SU-DHL-6 (cell line): ENCODE results near the gene CORO1C.

Experiments
- H2AFZ ChIP-seq: fragments of 200-600 bp; sonication (generic); 2 replicates; pipeline ENCODE4 v1.6.1; 2014; ENCODE audit warnings: low read depth, mild to moderate bottlenecking, moderate library complexity, mixed read lengths, antibody characterized with exemption, low read length; ENCODE audit not compliant: severe bottlenecking
- H3F3A ChIP-seq: fragments of 200-600 bp; shearing (Covaris generic); 2 replicates; pipeline ENCODE4 v1.6.0; 2016; ENCODE audit warnings: antibody characterized with exemption, mild to moderate bottlenecking; ENCODE audit not compliant: insufficient read depth
- H3K27ac ChIP-seq: fragments of 200-600 bp; sonication (generic); 2 replicates; pipeline ENCODE4 v1.5.1; 2016; ENCODE audit warnings: low read depth, mild to moderate bottlenecking, low read length, moderate library complexity, mixed read lengths
- H3K27me3 ChIP-seq: fragments of 200-600 bp; sonication (generic), shearing (Covaris generic); 2 replicates; pipeline ENCODE4 v1.6.0; 2014; ENCODE audit warnings: mild to moderate bottlenecking, low read length
- H3K36me3 ChIP-seq: fragments of 200-600 bp; sonication (generic); 2 replicates; pipeline ENCODE4 v1.6.1; 2014; ENCODE audit warnings: mild to moderate bottlenecking, low read length, mixed read lengths
- H3K4me2 ChIP-seq: fragments of 300-600, 200-600 bp; shearing (Covaris generic), sonication (generic); 2 replicates; pipeline ENCODE4 v1.6.0; 2014; ENCODE audit warnings: low read length, low read depth, mild to moderate bottlenecking; ENCODE audit not compliant: poor library complexity, severe bottlenecking
- H3K4me3 ChIP-seq: fragments of 200-600 bp; sonication (generic); 2 replicates; pipeline ENCODE4 v1.5.1; 2014; ENCODE audit warnings: antibody characterized with exemption, low read length, mild to moderate bottlenecking, mixed read lengths; ENCODE audit not compliant: insufficient read depth, poor library complexity, severe bottlenecking
- H3K79me2 ChIP-seq: fragments of 200-600 bp; sonication (generic); 2 replicates; pipeline ENCODE4 v1.6.1; 2014; ENCODE audit warnings: mild to moderate bottlenecking, low read length, moderate library complexity; ENCODE audit not compliant: insufficient read depth
- H3K9ac ChIP-seq: fragments of 200-600 bp; sonication (generic); 2 replicates; pipeline ENCODE4 v1.7.0; 2014; ENCODE audit warnings: mild to moderate bottlenecking, low read length
- H3K9me2 ChIP-seq: fragments of 200-600 bp; sonication (generic); replicated peaks from 2 replicates; pipeline ENCODE4 v1.6.1; 2014; ENCODE audit warnings: low read length; ENCODE audit not compliant: insufficient read depth
- H3K9me3 ChIP-seq: fragments of 200-600 bp; sonication (generic); 2 replicates; pipeline ENCODE4 v1.6.1; 2014; ENCODE audit warnings: low read length, mixed read lengths; ENCODE audit not compliant: insufficient read depth
- H4K20me1 ChIP-seq: fragments of 200-600 bp; sonication (generic); 2 replicates; pipeline ENCODE4 v1.6.1; 2014; ENCODE audit warnings: low read depth, mild to moderate bottlenecking, antibody characterized with exemption, low read length, moderate library complexity, mixed read lengths
- EZH2phosphoT487 ChIP-seq: fragments of 200-600 bp; sonication (generic), shearing (Covaris generic); conservative IDR thresholded peaks from 2 replicates; pipeline ENCODE4 v1.6.1; 2018; ENCODE audit warnings: mild to moderate bottlenecking, antibody characterized with exemption, low read length, moderate library complexity, mixed read lengths
- TF ChIP-seq, protein P1 (sequence below): fragments of 200-600 bp; sonication (generic); IDR thresholded peaks from one replicate; pipeline ENCODE4 v1.5.1; 2017; ENCODE audit warnings: antibody characterized with exemption, mild to moderate bottlenecking, low read length, moderate library complexity; ENCODE audit not compliant: insufficient read depth, poor library complexity, severe bottlenecking

Gene CORO1C

DNA sequence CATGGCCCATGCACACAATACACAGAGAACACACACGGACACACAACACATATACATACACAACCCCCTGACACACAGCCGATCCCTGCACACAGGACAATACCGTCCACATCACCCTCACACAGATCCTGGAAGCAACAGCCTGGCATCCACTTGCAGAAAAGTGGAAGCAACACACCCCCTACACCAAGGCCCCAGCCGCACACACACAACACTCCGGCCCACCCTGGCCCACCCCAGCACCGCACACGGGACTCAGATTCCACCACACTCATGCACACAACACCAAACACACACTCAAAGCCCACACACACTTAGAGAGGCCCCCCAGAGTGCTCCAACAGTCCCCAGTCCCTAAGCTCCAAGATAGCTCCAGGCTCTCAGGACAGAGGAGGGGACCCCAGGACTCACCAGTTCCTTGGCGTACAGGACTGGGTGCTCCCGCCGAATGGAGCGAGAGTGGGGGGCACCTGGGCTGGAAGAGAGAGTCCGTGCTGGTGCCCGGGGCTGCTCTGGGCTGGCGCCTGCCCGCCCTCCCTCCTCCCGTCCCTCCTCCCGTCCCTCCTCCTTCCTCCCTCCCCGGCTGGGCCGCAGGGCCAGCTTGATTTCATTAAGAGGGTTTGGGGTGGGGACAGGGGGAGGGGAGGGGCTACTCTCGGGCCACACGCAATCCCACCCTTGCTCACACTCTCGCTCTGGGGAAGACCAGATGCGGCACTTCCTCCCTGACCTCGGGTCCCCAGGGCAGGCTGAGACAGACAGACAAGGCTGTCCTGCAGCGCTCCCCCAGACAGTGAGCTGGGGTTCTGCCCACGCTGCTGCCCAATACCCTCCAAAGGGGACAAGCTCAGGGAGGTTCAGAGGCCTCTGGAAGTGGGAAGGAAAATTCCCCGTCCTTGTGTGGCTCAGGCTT is 133.5 kb downstream of the CORO1C start, which contains the start of gene TMEM119:
Gene TMEM119, minus strand, starts transcription at position 526 of the 913 bp plus-strand sequence. CDS start 5,701 bp downstream, outside the sequence.
- H3K9me2 ChIP-seq: no peaks in the 10 kb centered on the region
- TF ChIP-seq EZH2phosphoT487: no peak
- TF ChIP-seq, protein P1, sequence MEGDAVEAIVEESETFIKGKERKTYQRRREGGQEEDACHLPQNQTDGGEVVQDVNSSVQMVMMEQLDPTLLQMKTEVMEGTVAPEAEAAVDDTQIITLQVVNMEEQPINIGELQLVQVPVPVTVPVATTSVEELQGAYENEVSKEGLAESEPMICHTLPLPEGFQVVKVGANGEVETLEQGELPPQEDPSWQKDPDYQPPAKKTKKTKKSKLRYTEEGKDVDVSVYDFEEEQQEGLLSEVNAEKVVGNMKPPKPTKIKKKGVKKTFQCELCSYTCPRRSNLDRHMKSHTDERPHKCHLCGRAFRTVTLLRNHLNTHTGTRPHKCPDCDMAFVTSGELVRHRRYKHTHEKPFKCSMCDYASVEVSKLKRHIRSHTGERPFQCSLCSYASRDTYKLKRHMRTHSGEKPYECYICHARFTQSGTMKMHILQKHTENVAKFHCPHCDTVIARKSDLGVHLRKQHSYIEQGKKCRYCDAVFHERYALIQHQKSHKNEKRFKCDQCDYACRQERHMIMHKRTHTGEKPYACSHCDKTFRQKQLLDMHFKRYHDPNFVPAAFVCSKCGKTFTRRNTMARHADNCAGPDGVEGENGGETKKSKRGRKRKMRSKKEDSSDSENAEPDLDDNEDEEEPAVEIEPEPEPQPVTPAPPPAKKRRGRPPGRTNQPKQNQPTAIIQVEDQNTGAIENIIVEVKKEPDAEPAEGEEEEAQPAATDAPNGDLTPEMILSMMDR: no peak
- H3K9ac ChIP-seq: no peak within 1 kb of the TSS
- H3F3A ChIP-seq: no peaks in the 10 kb centered on the region
- H4K20me1 ChIP-seq: no peaks in the 10 kb centered on the region
- no peak within 1 kb of the TSS for H3K27ac ChIP-seq
- H3K27me3 ChIP-seq: no peaks in the 10 kb centered on the region
- no peak within 1 kb of the TSS for H2AFZ ChIP-seq
- H3K4me2 ChIP-seq: no peak within 1 kb of the TSS
- H3K79me2 ChIP-seq: no peaks in the 10 kb centered on the region
- H3K36me3 ChIP-seq: no peaks in the 10 kb centered on the region
- H3K9me3 ChIP-seq: no peaks in the 10 kb centered on the region
- no peak within 1 kb of the TSS for H3K4me3 ChIP-seq

DNA sequence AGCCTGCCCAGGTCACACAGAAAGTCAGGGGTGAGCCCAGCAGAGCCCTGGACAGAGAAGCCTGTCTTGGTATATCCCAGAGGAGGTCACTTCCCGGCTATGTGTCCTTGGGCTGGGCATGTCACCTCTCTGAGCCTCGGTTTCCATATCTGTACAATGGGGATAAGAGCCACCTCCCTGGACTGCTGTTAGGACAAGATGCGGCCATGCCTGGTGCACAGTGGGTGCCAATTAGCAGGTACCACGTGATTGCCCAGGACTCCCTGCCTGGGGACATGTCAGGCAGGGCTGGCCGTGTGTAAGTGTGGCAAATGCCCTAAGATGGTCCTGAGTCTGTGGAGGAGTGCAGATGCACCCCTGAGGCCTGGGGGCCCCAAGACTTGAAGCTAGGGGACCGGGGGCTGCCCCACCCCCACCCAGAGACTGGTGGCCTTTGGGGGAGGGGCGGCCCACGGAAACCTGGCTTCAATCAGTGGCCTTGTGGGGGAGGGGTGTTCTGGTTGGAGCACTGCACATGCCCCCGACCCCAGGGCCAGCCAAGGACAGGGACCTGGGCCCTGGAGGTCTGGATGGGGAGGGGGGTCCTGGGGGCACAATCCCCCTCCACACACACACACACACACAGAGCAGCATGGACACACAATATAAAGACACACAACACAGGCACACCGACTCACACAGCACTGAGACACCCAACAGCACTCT is 134.3 kb downstream of the CORO1C start:
- H3K27me3 ChIP-seq: no peaks in the 10 kb centered on the region
- H3K36me3 ChIP-seq: no peaks in the 10 kb centered on the region
- TF ChIP-seq, protein P1: no peak
- no peak for TF ChIP-seq EZH2phosphoT487
- H3K4me3 ChIP-seq: no peak overlapping the region
- no peaks in the 10 kb centered on the region for H3K79me2 ChIP-seq
- no peaks in the 10 kb centered on the region for H3F3A ChIP-seq
- no peaks in the 10 kb centered on the region for H3K9me3 ChIP-seq
- H2AFZ ChIP-seq: no peak overlapping the region
- H3K4me2 ChIP-seq: no peak overlapping the region
- H3K9me2 ChIP-seq: no peaks in the 10 kb centered on the region
- H4K20me1 ChIP-seq: no peaks in the 10 kb centered on the region
- H3K27ac ChIP-seq: no peak overlapping the region
- H3K9ac ChIP-seq: no peak overlapping the region

DNA sequence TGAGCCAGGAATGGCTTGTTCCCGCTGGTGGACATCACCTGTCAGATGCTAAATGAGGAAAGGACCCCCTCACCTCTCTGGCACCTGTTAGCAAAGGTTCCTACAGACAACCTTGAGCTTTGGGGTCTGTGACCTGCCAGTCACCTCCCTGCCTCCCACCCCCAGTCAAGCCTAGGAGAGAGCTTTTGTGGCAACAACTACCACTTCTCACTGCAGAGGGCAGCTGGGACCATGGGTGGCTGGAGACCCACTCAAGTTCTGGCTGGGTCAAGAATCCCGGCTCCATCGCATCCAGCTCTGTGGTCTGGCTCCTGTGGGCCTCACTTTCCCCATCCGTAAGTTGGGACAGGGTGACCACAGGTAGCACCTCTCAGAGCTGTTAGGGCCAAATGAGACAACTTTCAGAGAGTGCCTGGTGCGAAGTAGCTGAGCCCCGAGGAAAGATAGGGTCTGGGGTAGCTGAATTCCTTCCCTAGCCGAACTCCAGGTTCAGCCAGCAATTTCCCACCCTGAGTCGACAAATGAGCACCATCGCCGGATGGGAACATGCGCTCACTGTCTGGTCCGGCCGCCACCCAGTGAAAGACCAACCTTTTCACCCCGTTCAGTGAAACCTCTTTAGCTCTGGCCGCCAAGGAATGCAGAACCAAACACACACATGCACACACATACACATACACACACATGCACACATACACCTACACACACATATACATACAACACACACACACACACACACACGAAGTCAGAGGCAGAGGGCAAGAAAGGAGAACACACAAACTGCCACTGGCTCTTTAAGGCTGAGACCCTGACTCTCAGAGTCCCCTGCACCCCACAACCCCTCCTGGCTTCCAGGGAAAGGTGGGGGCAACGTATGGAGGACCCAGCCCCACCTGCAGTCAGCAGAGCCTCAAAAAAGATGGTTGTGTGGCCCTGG is 135.3 kb downstream of the CORO1C start:
- Histone ChIP-seq H4K20me1 (no peaks in the 10 kb centered on the region), H2AFZ (no peak overlapping the region), H3K9me2 (no peaks in the 10 kb centered on the region), H3K79me2 (no peaks in the 10 kb centered on the region), H3K4me3 (no peak overlapping the region), H3K9me3 (no peaks in the 10 kb centered on the region), H3K27ac (no peak overlapping the region), H3K4me2 (no peak overlapping the region), H3K27me3 (no peaks in the 10 kb centered on the region), H3K9ac (no peak overlapping the region), H3F3A (no peaks in the 10 kb centered on the region), H3K36me3 (no peaks in the 10 kb centered on the region)
- no peak for TF ChIP-seq EZH2phosphoT487
- TF ChIP-seq, protein P1: no peak
